GM21825 (cell line): ENCODE data around the gene SIGLEC12.
"Not testable (repeated sequence)": the region's sequence is repeated elsewhere in the genome, so short reads cannot be mapped to it uniquely, and the experiment has no call there.

Source experiments
- ATAC-seq: cut with Tn5 transposase; IDR thresholded peaks from one replicate; pipeline ENCODE4 v1.9.1; 2021; ENCODE audit warnings: mild to moderate bottlenecking, moderate library complexity; ENCODE audit not compliant: unreplicated experiment

Gene SIGLEC12

GRCh38 chr19:51460164-51460992 lies 41.2 kb downstream of the SIGLEC12 start:
- ATAC-seq, result no peak

- ATAC-seq, result no peak
Measured at GRCh38 chr19:51458899-51459505, 42.6 kb downstream of the SIGLEC12 start.

- ATAC-seq, result no peak
Measured at GRCh38 chr19:51458051-51458645, 43.5 kb downstream of the SIGLEC12 start, which contains the start of gene SIGLEC8. TSS of gene SIGLEC8 (minus strand) at chr19:51458454. CDS start at chr19:51458387, 67 bp downstream.

- ATAC-seq, result no peak
Measured at GRCh38 chr19:51457351-51458013, 44.1 kb downstream of the SIGLEC12 start.

GRCh38 chr19:51456541-51457290 lies 44.9 kb downstream of the SIGLEC12 start:
- no peak for ATAC-seq

GRCh38 chr19:51450730-51451307 lies 50.8 kb downstream of the SIGLEC12 start:
- no peak for ATAC-seq

- no peak for ATAC-seq
Measured at GRCh38 chr19:51448411-51449016, 53.1 kb downstream of the SIGLEC12 start.

- ATAC-seq, result no peak
Measured at GRCh38 chr19:51448011-51448410, 53.6 kb downstream of the SIGLEC12 start.

GRCh38 chr19:51447510-51447909 lies 54.1 kb downstream of the SIGLEC12 start:
- not testable (repeated sequence) for ATAC-seq

GRCh38 chr19:51441410-51442390 lies 59.9 kb downstream of the SIGLEC12 start:
- peak; percentile 89 for ATAC-seq
